Adipose tissue (tissue), 3 donors: ENCODE measurements around the gene MEAK7. TPM values are rescaled to one million over a fixed set of nuclear protein-coding genes. Genes with fewer than 3 reads are reported as not detected.

Source experiments
- H3K27ac ChIP-seq: one replicate; pipeline ENCODE4 v1.5.1; 2013; ENCODE audit warnings: low read depth, low read length
- WGBS, 3 donors: extraction: QIAGEN DNeasy Blood & Tissue Kit; methylation state at CpG; one replicate each; pipeline ENCODE4 v1.1.7; 2013; 5-methylcytosine and 5-hydroxymethylcytosine counted together
- polyA plus RNA-seq, 3 donors: library from polyadenylated mRNA; stranded (reverse); fragments of 200-250 nt; gene quantifications; one replicate each; pipeline ENCODE4 v1.2.3, GENCODE V29; 2013
- donor health status: healthy with polysubstance abuse.
- donor health status: Bipolar disorder and iron deficiency.
- donor health status: healthy.

Gene MEAK7
- polyA plus RNA-seq, 3 donors = 2.5 to 4.2 (median 3.9) TPM

DNA sequence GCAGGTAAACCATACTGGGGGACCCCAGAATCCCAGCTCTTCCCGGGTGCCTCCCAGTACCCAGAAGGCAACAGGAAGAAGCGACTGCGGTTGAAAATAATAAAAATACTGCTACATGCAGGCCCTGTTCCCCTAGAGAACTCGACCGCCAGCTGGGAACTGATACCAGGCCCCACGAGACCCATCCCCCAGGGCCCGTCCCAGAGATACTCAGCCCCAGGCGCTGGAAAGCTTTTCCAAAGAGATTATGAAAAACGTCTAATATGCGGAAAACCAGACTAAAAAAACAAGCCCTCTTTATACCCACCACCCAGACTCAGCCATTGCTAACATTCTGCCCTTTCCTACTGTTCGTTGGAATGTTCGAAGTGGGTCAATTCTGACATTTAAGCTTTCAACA is 12.9 kb upstream of the MEAK7 start:
- WGBS, 3 donors = 85 to 89% (median 88%) methylated on average over 12 of the region's 12 CpGs
- H3K27ac ChIP-seq = no peak overlapping the region

DNA sequence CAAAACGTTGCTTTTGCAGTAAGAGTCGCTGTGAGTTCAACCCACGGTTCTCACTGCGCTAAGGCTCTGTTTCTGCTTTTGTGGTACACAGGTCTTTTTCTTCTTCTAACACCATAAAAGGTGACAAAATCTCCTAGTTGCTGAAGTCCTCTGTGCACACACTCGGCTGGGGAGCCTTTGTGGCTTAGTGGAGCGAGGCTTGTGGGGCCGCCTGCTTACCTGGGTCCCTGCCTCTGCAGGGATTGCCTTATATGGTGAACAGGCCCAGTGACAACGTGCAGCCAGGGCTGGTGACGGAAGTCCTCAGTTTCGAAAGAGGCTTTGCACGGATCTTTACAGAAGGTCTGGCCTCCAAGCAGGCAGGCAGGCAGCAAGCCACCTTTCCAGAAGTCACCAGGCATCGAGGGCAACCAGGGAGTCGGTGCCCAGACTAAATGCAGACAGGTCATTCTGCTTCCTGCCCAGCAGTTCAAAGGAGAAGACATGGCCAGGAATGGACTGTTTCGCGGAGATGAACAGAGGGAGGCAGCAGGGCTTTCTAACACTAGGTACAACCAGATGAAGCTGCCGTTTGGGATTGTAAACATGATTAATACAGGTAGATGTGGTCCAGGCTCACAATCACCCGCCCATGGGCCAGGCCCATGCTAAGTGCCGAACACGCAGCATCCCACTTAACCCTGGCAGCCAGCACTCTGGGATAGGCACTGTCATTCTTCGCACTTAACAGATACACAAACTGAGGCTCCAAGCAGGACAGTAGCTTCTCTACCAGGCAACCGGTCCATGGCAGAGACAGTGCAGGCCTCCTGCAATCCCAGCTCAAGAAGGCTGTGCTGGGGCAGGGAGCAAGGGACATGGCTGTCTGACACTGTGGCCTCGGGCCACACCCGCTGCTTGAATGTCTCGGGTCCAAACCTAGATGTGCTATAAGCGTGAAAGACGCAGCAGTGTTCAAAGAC is 10.7 kb upstream of the MEAK7 start:
- H3K27ac ChIP-seq = no peak overlapping the region
- 68 to 76% (median 69%) methylated on average over 25 to 26 of the region's 26 CpGs for WGBS, 3 donors

DNA sequence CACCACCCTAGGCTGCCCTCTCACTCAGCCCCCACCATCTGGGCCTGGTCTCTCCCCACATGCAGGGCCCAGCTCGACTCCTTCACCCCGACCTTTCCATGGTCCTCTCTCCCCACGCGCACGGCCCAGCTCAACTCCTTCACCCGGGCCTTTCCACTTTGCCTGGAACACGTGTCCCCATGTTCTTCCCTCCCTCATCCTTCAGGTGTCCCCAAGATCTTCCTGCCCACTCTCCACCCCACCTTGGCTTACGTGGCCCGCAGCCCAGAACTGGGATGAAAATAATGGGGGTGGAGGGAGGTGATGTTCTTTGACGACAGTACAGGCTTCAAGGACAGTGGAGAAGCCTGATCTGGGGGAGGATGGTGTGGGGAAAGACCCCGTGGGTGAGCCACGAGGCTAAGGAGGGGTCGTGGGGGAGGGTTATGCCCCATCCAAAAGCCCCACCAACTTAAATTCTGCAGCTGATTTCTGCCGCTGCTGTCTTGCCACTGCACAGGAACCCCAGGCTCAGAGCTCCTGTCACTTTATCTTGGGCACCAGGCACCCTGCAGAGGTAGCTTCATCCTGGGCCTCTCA is 9.9 kb upstream of the MEAK7 start:
- WGBS, 3 donors = 67 to 73% (median 72%) methylated on average over 14 of the region's 14 CpGs

DNA sequence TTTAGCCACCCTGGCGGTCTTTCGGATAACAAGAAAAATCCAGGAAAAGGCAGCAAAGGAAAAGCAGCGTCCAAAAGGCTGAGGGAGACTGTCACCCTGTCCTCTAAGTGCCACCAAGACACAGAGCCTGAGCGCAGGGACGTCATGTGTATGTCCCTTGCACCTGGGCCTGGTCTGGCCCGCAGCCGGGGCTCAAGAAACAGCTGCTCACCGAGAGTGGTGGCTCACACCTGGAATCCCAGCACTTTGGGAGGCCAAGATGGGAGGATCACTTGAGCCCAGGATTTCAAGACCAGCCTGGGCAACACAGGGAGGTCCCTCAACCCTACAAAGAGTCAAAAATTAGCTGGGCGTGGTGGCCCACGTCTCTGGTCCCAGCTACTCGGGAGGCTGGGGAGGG is 9.2 kb upstream of the MEAK7 start:
- no peak overlapping the region for H3K27ac ChIP-seq
- 72 to 80% (median 76%) methylated on average over 11 of the region's 11 CpGs for WGBS, 3 donors

More for the DNA sequence above, 9.9 kb upstream of the MEAK7 start:
- H3K27ac ChIP-seq = no peak overlapping the region

DNA sequence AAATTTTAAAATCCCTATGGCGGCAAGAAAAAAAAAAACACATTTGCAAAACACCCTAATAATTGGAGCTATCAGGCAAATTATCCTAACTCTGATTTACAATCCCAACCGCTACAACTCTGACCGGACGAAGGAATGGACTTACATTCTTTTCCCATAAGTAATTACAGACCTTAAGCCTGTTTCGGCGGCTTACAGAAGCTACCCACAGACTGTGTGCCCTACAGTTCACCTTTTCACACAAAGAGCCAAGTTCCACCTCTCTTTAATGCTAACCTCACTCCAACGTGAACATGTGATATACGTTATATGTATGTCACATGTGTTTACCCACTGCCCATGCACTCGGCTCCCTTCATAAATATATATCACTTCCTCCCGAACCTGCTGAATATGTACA is 8.7 kb upstream of the MEAK7 start:
- WGBS, 3 donors = 90 to 93% (median 92%) methylated on average over 10 of the region's 10 CpGs
- H3K27ac ChIP-seq = no peak overlapping the region

DNA sequence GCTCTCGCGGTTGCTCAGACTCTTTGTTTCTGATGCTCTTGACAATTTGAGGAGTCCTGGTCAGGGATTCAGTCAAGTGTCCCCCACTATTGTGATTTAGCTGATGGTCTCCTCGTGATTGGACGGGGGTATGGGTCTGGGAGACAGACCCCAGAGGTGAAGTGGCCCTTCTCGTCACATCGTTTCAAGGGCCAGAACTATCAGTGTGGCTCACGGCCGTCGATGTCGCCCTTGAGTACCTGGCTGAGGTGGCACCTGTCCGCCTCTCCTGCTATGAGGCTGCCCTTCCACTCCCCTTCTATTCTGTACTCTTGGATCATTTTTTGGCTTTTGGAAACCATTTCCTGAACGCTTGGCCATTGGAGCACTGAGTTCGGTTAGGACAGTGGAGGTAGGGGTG is 7.4 kb upstream of the MEAK7 start:
- WGBS, 3 donors = 62 to 74% (median 71%) methylated on average over 13 of the region's 13 CpGs
- no peak overlapping the region for H3K27ac ChIP-seq

DNA sequence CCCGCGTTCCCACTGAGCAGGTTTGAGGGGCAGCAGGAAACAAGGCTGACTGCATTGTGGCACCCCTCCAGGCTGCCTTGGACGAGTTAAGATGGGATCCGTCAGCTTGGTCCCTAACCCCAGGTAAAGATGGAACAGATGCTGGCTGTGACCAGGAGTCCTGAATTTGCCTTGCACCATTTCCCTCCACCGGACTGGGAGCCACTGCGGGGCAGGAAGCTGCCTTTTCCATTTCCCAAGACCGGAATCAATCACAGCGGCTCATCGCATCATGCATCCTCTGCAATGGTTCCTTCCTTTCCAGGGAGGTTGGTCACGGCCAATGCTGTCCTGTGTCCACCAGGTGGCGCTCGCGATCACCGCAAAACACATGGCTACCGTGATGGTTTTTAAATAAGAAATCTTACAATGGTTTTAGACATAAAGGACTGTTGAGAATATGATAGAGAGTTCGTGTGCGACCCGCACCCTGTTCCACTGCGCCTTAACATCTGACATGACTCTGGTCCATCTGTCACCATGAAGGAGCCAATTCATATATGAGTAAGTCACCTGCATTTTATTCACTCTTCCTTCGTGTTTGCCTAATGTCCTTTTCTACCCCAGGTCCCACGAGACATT is 6.8 kb upstream of the MEAK7 start:
- no peak overlapping the region for H3K27ac ChIP-seq
- WGBS, 3 donors = 7 to 10% (median 9%) methylated on average over 21 of the region's 21 CpGs

DNA sequence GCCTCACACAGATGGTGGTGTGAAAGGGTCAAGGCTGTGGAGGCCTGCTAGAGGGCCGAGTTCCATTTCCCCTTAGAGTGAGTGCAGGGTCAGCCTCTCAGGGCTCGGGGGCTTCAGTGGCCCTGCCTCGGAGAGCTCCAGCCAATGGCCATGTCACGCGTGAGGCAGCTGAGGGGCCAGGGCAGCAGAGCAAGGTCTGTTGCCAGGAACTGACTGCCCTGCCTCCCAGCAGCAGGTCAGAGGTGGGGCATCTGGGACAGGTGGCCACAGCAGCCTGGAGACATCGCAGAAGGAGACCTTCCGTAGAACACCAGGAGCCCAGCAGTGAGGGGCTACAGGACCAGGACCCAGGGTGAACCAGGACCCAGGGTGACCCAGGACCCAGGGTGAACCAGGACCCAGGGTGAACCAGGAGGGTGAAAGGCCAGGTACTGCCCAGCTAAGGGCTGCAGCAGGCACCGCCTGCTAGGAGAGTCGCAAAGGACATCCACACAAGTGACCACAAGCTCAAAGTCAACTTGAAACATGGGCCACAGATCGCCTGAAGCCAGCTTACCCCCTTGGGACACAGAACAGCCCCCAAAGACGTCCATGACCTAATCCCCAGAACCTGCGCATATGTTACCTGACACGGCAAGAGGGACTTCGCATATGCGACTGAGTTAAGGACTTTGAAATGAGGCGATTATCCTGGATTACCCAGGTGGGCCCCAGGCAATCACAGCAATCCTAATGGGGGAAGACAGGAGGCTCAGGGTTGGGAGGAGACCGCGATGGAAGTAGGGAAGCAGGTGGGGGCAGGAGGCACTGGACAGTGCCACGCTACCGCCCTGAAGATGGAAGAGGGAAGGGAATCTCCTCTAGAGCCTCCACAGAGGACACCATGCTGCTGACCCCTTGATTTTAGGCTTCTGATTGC is 4.8 kb upstream of the MEAK7 start:
- whole genome bisulfite sequencing, 3 donors = 83 to 86% (median 85%) methylated on average over 19 to 20 of the region's 20 CpGs
- H3K27ac ChIP-seq = no peak overlapping the region

DNA sequence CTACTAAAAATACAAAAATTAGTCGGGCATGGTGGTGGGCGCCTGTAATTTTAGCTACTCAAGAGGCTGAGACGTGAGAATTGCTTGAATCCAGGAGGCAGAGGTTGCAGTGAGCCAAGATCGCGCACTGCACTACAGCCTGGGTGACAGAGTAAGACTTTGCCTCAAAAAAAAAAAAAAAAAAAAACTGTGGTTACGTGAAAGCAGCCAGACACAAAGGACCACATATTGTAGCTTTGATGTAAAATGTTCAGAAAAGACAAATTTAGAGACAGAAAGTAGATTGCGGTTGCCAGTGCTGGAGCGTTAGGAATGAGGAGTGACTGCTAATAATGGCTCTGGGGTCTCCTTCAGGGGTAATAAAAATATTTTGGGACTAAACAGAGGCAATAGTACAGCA is 4.0 kb upstream of the MEAK7 start:
- H3K27ac ChIP-seq = no peak overlapping the region
- WGBS, 3 donors = 88 to 94% (median 93%) methylated on average over 8 of the region's 8 CpGs

DNA sequence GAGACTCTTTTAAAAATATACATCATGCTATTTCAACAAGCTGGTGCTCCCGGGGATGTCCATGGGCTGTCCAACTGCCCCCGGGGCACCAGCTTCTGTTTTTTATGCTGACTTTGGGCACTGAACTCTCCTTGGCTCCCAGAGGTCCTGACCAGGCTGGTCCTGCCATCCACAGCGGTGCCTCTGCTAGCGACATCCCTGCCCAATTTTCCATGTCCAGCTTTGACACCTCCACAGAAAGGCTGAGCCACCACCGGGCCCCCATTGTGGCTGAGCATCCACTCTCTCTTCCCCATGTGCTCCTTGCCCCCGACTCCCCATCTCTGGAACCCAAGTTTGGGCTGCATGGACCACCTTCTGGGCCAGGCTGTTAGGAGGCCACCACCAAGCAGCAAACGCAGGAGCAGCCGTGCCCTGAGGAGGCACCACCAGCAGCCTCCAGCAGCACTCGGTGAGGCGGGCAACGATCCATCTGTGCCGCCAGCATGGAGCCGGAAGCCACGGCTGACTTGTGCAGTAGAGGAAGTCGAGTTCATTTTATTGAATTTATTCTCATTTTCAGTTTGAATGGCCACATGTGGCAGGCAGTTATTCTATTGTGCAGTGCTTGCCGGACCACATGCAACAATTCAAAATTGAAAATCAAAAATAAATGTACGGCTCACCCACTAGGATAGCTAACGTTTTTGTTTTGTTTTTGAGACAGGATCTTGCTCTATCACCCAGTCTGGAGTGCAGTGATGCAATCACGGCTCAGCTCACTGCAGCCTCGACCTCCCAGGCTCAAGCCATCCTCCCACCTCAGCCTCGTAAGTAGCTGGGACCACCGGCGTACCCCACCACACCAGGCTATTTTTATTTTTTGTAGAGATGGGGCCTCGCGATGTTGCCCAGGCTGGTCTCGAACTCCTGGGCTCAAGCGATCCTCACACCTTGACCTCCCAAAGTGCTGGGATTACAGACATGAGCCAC is 2.8 kb upstream of the MEAK7 start:
- 75 to 80% (median 80%) methylated on average over 26 to 27 of the region's 27 CpGs for WGBS, 3 donors
- H3K27ac ChIP-seq = no peak overlapping the region

DNA sequence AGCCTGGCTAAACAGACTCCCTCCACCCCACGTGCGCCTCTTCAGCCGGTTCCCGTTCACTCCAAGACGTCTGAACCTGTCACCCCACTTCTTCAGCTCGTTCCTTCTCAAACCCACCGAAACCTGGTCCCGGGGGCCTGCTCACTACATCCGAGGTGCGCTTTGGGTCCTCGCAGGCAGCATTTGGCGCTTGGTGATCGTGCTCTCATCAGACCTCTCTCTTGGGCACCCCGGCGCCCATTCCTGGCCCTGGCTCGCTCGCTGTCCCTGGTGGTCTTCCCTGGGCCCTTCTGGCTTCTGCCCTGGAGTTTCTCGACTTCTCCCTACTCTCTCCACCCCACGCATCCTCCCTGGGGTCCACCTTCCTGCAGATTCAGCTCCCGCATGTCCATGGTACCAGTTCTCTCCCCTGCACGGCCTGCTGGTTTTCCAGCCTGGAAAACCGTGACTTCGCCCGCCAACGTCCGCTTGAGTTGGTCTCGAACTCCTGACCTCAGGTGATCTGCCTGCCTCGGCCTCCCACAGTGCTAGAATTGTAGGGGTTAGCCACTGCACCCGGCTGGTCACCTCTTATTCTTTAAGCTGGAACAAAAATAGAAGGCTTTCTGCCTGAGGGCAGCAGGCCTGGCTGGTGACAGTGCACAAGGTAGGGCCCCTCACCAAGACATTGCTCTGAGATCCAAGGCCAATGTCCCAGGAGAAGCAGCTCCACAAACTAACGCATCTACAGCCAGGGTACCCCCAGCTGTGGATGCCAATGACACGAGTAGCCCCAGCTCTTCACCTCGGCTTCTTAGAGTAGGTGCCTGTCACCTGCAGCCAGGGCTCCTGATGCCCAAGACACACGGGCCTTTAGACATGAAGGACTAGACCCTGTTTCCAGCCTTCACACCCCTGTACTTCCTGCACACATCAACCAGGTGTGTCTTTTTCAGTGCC is 1.1 kb upstream of the MEAK7 start:
- 69 to 78% (median 74%) methylated on average over 33 of the region's 33 CpGs for WGBS, 3 donors

DNA sequence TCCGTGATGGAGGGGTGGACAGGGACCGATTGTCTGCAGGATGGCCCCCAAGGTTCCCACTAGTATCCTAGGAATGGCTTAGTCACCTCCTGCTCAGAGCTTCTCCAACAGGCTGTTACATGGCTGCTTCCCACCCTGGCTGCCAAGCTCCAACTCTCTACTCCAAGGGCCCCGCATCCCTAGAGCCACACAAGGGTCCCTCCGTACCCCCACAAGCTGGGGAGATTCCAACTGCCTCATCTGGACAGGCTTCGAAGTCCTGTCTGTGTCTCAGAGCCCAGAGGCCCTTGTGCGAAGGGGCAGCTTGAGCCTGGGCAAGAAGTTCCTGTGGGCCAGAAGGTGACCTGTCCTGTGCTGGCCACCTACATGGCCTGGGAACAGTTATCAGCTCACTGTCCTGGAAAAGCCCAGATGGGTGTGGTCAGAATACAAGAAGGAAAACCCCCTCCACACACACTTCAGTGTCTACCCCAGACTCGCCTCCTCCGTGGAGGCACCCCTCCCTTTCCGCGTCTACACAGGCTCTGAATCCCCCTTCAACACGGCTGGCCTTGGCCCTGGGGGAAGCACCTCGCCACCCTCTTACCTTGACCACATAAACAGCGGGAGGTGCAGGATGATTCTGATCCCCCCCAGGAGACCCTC is 586 bp downstream of the MEAK7 start:
- H3K27ac ChIP-seq = no peak overlapping the region
- WGBS, 3 donors = 40 to 43% (median 43%) methylated on average over 13 of the region's 13 CpGs

More for the DNA sequence above, 1.1 kb upstream of the MEAK7 start:
- peak overlapping the region; percentile 33 for H3K27ac ChIP-seq

DNA sequence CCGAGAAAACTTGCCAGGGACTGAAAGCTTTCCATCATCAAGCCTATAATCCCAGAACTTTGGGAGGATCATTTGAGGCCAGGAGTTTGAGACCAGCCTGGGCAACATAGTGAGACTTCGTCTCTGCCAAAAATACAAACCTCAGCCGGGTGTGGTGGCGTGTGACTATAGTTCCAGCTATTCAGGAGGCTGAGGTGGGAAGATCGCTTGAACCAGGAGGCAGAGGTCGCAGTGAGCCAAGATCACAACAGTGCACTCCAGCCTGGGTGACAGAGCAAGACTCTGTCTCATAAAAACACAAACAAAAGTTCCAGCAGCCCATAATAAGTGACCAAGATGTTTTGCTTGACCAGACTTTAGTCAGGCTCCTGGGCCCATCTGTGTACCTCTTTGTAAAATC is 1.9 kb downstream of the MEAK7 start:
- 92 to 97% (median 94%) methylated on average over 6 of the region's 6 CpGs for WGBS, 3 donors
- no peak overlapping the region for H3K27ac ChIP-seq

DNA sequence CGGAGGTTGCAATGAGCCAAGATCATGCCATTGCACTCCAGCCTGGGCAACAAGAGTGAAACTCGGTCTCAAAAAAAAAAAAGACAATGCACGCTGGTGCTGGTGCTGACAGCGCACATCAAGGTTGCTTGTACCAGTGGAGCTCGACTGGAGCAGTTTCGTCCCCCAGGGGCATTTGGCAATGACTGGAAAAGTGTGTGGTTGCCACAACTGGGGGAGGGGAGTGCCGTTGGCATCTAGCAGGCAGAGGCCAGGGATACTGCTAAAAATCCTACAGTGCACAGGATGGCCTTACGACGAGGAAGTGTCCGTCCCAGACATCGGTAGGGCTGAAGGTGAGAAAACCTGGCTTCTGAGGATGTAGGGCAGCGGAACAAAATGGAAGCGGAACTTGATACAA is 2.4 kb downstream of the MEAK7 start:
- WGBS, 3 donors = 89 to 96% (median 95%) methylated on average over 13 of the region's 13 CpGs
- no peak overlapping the region for H3K27ac ChIP-seq

DNA sequence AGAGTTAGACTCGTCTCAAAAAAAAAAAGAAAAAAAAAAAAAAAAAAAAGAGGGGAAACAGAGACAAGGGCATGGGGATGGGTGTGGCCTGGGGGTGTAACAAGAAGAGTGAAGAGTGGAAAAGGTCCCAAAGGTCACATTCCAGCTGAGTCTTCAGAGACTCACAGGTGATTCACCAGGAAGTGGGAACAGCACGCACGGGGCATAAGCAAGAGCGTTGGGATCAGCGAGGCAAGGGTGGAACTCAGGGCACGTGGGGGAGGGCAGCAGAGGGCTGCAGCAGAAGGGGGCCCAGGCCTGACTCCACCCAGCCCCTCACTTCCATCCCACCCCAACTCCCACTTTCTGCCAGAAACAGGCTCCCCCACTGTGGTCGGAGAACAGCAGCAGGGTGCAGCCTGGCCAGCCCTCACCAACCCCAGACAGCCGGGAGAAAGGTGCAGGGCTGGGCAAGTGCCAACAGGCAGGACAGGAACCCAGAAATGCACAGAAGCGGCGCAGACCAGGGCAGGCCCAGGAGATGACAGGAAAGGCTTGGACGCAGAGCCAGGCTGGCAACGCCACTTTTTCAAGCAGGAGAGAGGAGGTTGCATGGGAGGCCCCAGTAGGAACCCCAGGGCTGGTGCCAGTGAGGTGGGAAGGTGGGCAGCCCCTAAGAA is 3.3 kb downstream of the MEAK7 start:
- 89 to 92% (median 89%) methylated on average over 11 to 12 of the region's 12 CpGs for WGBS, 3 donors
- no peak overlapping the region for H3K27ac ChIP-seq
